Endothelial cell of umbilical vein (primary cell): ENCODE results near the gene TGFBR3. TPM values are rescaled to one million over a fixed set of nuclear protein-coding genes. Genes with fewer than 3 reads are reported as not detected.

Experiments used
- BruUV-seq: library from RNA; stranded (reverse); fragments of 400-500 nt; replicated peaks from 2 replicates; lab custom pipeline; 2021; lab: Mats Ljungman, UMichigan
- CTCF ChIA-PET: fragments of 300-600, 350-600 bp; sonication (Branson Sonifier 250); formaldehyde crosslinking; loops from one replicate; lab custom pipeline; 2021; ENCODE audit warnings: antibody characterized with exemption, inconsistent platforms; lab: Charles Lee
- POLR2A ChIA-PET: fragments of 300-600, 350-600 bp; sonication (Branson Sonifier 250); formaldehyde crosslinking; loops from one replicate; lab custom pipeline; 2021; ENCODE audit warnings: antibody characterized with exemption, inconsistent platforms; lab: Charles Lee
- DNase-seq: peaks from one replicate; pipeline ENCODE4 v3.0.0-alpha.2; 2011; ENCODE audit warnings: low read depth, low spot score
- FAIRE-seq: peaks from 2 replicates; lab custom pipeline; 2011; peaks lifted over from hg19 to GRCh38; lab: Jason Lieb, UNC
- H2AFZ ChIP-seq: 2 replicates; pipeline ENCODE4 v1.6.0; 2012; ENCODE audit warnings: low read depth, low read length, control low read depth, inconsistent platforms
- H3K27ac ChIP-seq: 2 replicates; pipeline ENCODE4 v1.5.1; 2011; ENCODE audit warnings: low read depth, mild to moderate bottlenecking, control low read depth, low read length, moderate library complexity; ENCODE audit not compliant: insufficient read depth
- H3K27me3 ChIP-seq, 2 experiments: 2 replicates each; pipeline versions ENCODE4 v1.6.0 to v1.6.1; 2011; ENCODE audit warnings: low read length in 2 of 2, mixed read lengths in 1 of 2; ENCODE audit not compliant: control insufficient read depth in 2 of 2, insufficient read depth in 2 of 2
- H3K36me3 ChIP-seq, 2 experiments: 2 replicates in 1 of 2; 3 replicates in 1 of 2; pipeline ENCODE4 v1.5.1; 2011; ENCODE audit warnings: low read length in 2 of 2, mild to moderate bottlenecking in 1 of 2, moderate library complexity in 1 of 2; ENCODE audit not compliant: control insufficient read depth in 2 of 2, insufficient read depth in 2 of 2; ENCODE audit errors: extremely low read depth in 1 of 2
- H3K4me1 ChIP-seq: 3 replicates; pipeline ENCODE4 v1.5.1; 2011; ENCODE audit warnings: mild to moderate bottlenecking, low read length; ENCODE audit not compliant: control insufficient read depth, insufficient read depth; ENCODE audit errors: extremely low read depth
- H3K4me2 ChIP-seq: 2 replicates; pipeline ENCODE4 v1.6.1; 2011; ENCODE audit warnings: low read length, control low read depth, mixed read lengths; ENCODE audit not compliant: insufficient read depth
- H3K4me3 ChIP-seq, 3 experiments: fragments of 200-600 bp in 1 of 3; sonication (generic), shearing (Covaris generic) in 1 of 3; replicated peaks in 1 of 3; 2 replicates each; pipeline ENCODE4 v1.5.1; 2011 to 2016; ENCODE audit warnings: control low read depth in 3 of 3, low read length in 3 of 3, mild to moderate bottlenecking in 2 of 3, inconsistent platforms in 1 of 3, low read depth in 1 of 3, moderate library complexity in 1 of 3; ENCODE audit not compliant: insufficient read depth in 1 of 3
- H3K79me2 ChIP-seq: 2 replicates; pipeline ENCODE4 v1.6.0; 2012; ENCODE audit warnings: low read length, inconsistent platforms; ENCODE audit not compliant: control insufficient read depth, insufficient read depth
- H3K9ac ChIP-seq: replicated peaks from 2 replicates; pipeline ENCODE3; 2011; ENCODE audit warnings: low read length, control low read depth; ENCODE audit not compliant: insufficient read depth; ENCODE audit errors: extremely low read depth
- H3K9me1 ChIP-seq: replicated peaks from 3 replicates; pipeline ENCODE4 v1.6.0; 2011; ENCODE audit warnings: mild to moderate bottlenecking, low read length; ENCODE audit not compliant: control insufficient read depth, insufficient read depth; ENCODE audit errors: extremely low read depth
- H3K9me3 ChIP-seq: replicated peaks from 2 replicates; pipeline ENCODE4 v1.5.1; 2012; ENCODE audit warnings: low read length, inconsistent platforms; ENCODE audit not compliant: control insufficient read depth, insufficient read depth
- H4K20me1 ChIP-seq: replicated peaks from 2 replicates; pipeline ENCODE3; 2011; ENCODE audit warnings: mild to moderate bottlenecking, low read length; ENCODE audit not compliant: control insufficient read depth, insufficient read depth; ENCODE audit errors: extremely low read depth
- CTCF ChIP-seq, 2 donors: IDR thresholded peaks; 1 replicate in 1 of 2; 2 replicates in 1 of 2; pipeline ENCODE4 v1.5.1; 2011; ENCODE audit warnings: low read length in 2 of 2, mild to moderate bottlenecking in 2 of 2, moderate library complexity in 2 of 2, control low read depth in 1 of 2, inconsistent platforms in 1 of 2, low read depth in 1 of 2; ENCODE audit not compliant: insufficient read depth in 1 of 2; ENCODE audit errors: extremely low read depth in 1 of 2
- EZH2 ChIP-seq: IDR thresholded peaks from 2 replicates; pipeline ENCODE4 v1.6.1; 2012; ENCODE audit warnings: borderline replicate concordance, low read depth, mild to moderate bottlenecking, moderate library complexity, low read length, inconsistent platforms; ENCODE audit not compliant: severe bottlenecking
- FOS ChIP-seq: IDR thresholded peaks from 2 replicates; pipeline ENCODE4 v1.6.1; 2011; ENCODE audit warnings: mild to moderate bottlenecking, low read length, moderate library complexity, borderline replicate concordance; ENCODE audit not compliant: insufficient read depth
- GATA2 ChIP-seq: IDR thresholded peaks from 2 replicates; pipeline ENCODE4 v1.7.0; 2011; ENCODE audit warnings: low read depth, mild to moderate bottlenecking, moderate library complexity, mixed read lengths, low read length; ENCODE audit not compliant: insufficient read length, insufficient read depth
- JUN ChIP-seq: IDR thresholded peaks from 2 replicates; pipeline ENCODE4 v1.6.1; 2011; ENCODE audit warnings: borderline replicate concordance, low read depth; ENCODE audit not compliant: insufficient read length, insufficient read depth
- MAX ChIP-seq: IDR thresholded peaks from 2 replicates; pipeline ENCODE4 v1.6.1; 2011; ENCODE audit not compliant: insufficient read depth, insufficient read length
- MYC ChIP-seq: IDR thresholded peaks from one replicate; pipeline ENCODE4 v1.6.1; 2011; ENCODE audit warnings: mild to moderate bottlenecking, low read depth, low read length
- POLR2A ChIP-seq: IDR thresholded peaks from 2 replicates; pipeline ENCODE4 v1.6.1; 2012; ENCODE audit warnings: low read depth, mild to moderate bottlenecking, control low read depth, low read length
- POLR2AphosphoS5 ChIP-seq: IDR thresholded peaks from 2 replicates; pipeline ENCODE4 v1.6.1; 2012; ENCODE audit warnings: low read depth, mild to moderate bottlenecking, control low read depth, low read length, moderate library complexity; ENCODE audit not compliant: insufficient read depth
- dilution Hi-C: fragments of 300-500 bp; cut with MboI; formaldehyde crosslinking; loops from one replicate; pipeline ENCODE4 v1.15.0; 2019; ENCODE audit warnings: low sequenced_read_pairs; ENCODE audit not compliant: extremely low pct_ligation_motif_present
- intact Hi-C: fragments of 100-400 bp; cut with micrococcal nuclease; formaldehyde crosslinking; loops from one replicate; pipeline ENCODE4 v1.10.0; 2022
- polyA plus RNA-seq, 4 experiments: library from polyadenylated mRNA; depleted of rRNA in 3 of 4; stranded (reverse) in 3 of 4; unstranded in 1 of 4; fragments of >200 nt; gene quantifications; 2 replicates each; pipeline versions ENCODE4 v1.2.1 to v1.2.3, GENCODE V29; 2011 to 2012; ENCODE audit warnings: missing spikeins in 1 of 4
- total RNA-seq: library from RNA; stranded (reverse); gene quantifications from 2 replicates; pipeline ENCODE4 v1.2.3, GENCODE V29; 2021

Gene TGFBR3
- total and polyA plus RNA-seq, 2 donors (not counting 3 experiments of a cell fraction or from before 2014, with no cell fraction given): 8.0 to 13.4 TPM

GRCh38 chr1:91683598-91683951 lies 202.4 kb downstream of the TGFBR3 start:
- DNase-seq: no peak

More at GRCh38 chr1:91683598-91683951, 202.4 kb downstream of the TGFBR3 start:
- ChIA-PET CTCF (interaction anchor here (1.2 to 1.5 kb wide), 2 partner anchors 10 to 203 kb away, joined by 3 read pairs; no protein-coding TSS in a partner anchor), POLR2A (no interaction called here)
- H2AFZ ChIP-seq: no peak overlapping the region
- no peak for TF ChIP-seq JUN
- TF ChIP-seq FOS: no peak
- no peak for TF ChIP-seq CTCF (IDR thresholded peaks at IDR 0.05; ENCODE audit: extremely low read depth in 1 of 2, insufficient read depth in 1 of 2, low read depth in 1 of 2, low read length in 2 of 2)
- TF ChIP-seq POLR2AphosphoS5: no peak
- TF ChIP-seq POLR2A: no peak
- TF ChIP-seq GATA2: no peak
- TF ChIP-seq MAX: no peak
- no peak for TF ChIP-seq MYC
- no peak for TF ChIP-seq EZH2
- no peak for FAIRE-seq
- no peak overlapping the region for H3K27ac ChIP-seq
- dilution Hi-C loops: no loop called here
- peaks cover 0 to 7% of the 10 kb centered on the region in 2 experiments for H3K36me3 ChIP-seq
- H3K27me3 ChIP-seq: no peaks in the 10 kb centered on the region
- no TSS peak for BruUV-seq
- H3K9me3 ChIP-seq: no peaks in the 10 kb centered on the region
- intact Hi-C loops: no loop called here
- H3K4me3 ChIP-seq: no peak overlapping the region
- H3K9me1 ChIP-seq: no peaks in the 10 kb centered on the region
- H4K20me1 ChIP-seq: no peaks in the 10 kb centered on the region
- peaks cover 23% of the 10 kb centered on the region for H3K4me1 ChIP-seq
- H3K4me2 ChIP-seq: no peak overlapping the region
- H3K9ac ChIP-seq: no peak overlapping the region
- no peaks in the 10 kb centered on the region for H3K79me2 ChIP-seq
